Skeletal muscle cell (primary cell): ENCODE data around the gene ITIH1.
"Not testable (repeated sequence)": the region's sequence is repeated elsewhere in the genome, so short reads cannot be mapped to it uniquely, and the experiment has no call there.

Source experiments
- DNase-seq: peaks from one replicate; pipeline ENCODE4 v3.0.0-alpha.2; 2010; ENCODE audit warnings: low read depth
- H3K4me3 ChIP-seq: 2 replicates; pipeline ENCODE4 v1.5.1; 2011; ENCODE audit warnings: low read depth, mild to moderate bottlenecking, control low read depth, low read length, moderate library complexity

The ITIH1 gene

GRCh38 chr3:52773361-52774065, 3.9 kb upstream of the ITIH1 start:
- DNase-seq, result no peak
- no peak overlapping the region for H3K4me3 ChIP-seq

- DNase-seq, result no peak
- no peak overlapping the region for H3K4me3 ChIP-seq
Measured at GRCh38 chr3:52774066-52774713, 3.2 kb upstream of the ITIH1 start.

GRCh38 chr3:52774901-52775864, 2.2 kb upstream of the ITIH1 start:
- no peak overlapping the region for H3K4me3 ChIP-seq
- no peak for DNase-seq

- DNase-seq, result no peak
Measured at GRCh38 chr3:52775877-52776276, 1.5 kb upstream of the ITIH1 start.

GRCh38 chr3:52776486-52776885, 913 bp upstream of the ITIH1 start:
- not testable (repeated sequence) for H3K4me3 ChIP-seq, DNase-seq

More at GRCh38 chr3:52775877-52776276, 1.5 kb upstream of the ITIH1 start:
- no peak overlapping the region for H3K4me3 ChIP-seq

GRCh38 chr3:52777959-52778805, 783 bp downstream of the ITIH1 start:
- no peak overlapping the region for H3K4me3 ChIP-seq
- DNase-seq, result no peak

- DNase-seq, result no peak
- H3K4me3 ChIP-seq, result no peak overlapping the region
Measured at GRCh38 chr3:52779011-52779836, 1.8 kb downstream of the ITIH1 start.

GRCh38 chr3:52779837-52780585, 2.6 kb downstream of the ITIH1 start:
- DNase-seq, result no peak
- H3K4me3 ChIP-seq, result no peak overlapping the region

GRCh38 chr3:52781741-52782140, 4.3 kb downstream of the ITIH1 start:
- no peak for DNase-seq
- H3K4me3 ChIP-seq, result no peak overlapping the region

GRCh38 chr3:52782412-52783210, 5.2 kb downstream of the ITIH1 start:
- no peak for DNase-seq
- H3K4me3 ChIP-seq, result no peak overlapping the region

GRCh38 chr3:52783211-52783555, 5.8 kb downstream of the ITIH1 start:
- H3K4me3 ChIP-seq, result no peak overlapping the region
- no peak for DNase-seq

GRCh38 chr3:52784021-52784621, 6.7 kb downstream of the ITIH1 start:
- DNase-seq, result no peak
- no peak overlapping the region for H3K4me3 ChIP-seq

- no peak for DNase-seq
- no peak overlapping the region for H3K4me3 ChIP-seq
Measured at GRCh38 chr3:52784931-52785590, 7.7 kb downstream of the ITIH1 start.

- H3K4me3 ChIP-seq, result no peak overlapping the region
Measured at GRCh38 chr3:52786330-52787215, 9.2 kb downstream of the ITIH1 start.

GRCh38 chr3:52787246-52787645, 9.8 kb downstream of the ITIH1 start:
- no peak overlapping the region for H3K4me3 ChIP-seq
- no peak for DNase-seq

More at GRCh38 chr3:52786330-52787215, 9.2 kb downstream of the ITIH1 start:
- DNase-seq, result no peak
